Mucosa of rectum (tissue), 2 donors: Measurements from ENCODE around the gene CBX4.
"Not testable (repeated sequence)": the region's sequence is repeated elsewhere in the genome, so short reads cannot be mapped to it uniquely, and the experiment has no call there.

Experiments
- H3K27ac ChIP-seq, 2 donors: one replicate each; pipeline ENCODE4 v1.7.0; 2013; ENCODE audit warnings: inconsistent platforms in 2 of 2, low read depth in 2 of 2, low read length in 2 of 2
- H3K27me3 ChIP-seq, 2 donors: one replicate each; pipeline ENCODE4 v1.7.0; 2013; ENCODE audit warnings: low read length in 2 of 2; ENCODE audit not compliant: control insufficient read depth in 2 of 2, insufficient read depth in 2 of 2
- H3K36me3 ChIP-seq, 2 donors: one replicate each; pipeline ENCODE4 v1.7.0; 2013; ENCODE audit warnings: low read length in 2 of 2; ENCODE audit not compliant: control insufficient read depth in 2 of 2, insufficient read depth in 2 of 2
- H3K4me1 ChIP-seq, 2 donors: one replicate each; pipeline ENCODE4 v1.7.0; 2013; ENCODE audit warnings: low read length in 2 of 2, mild to moderate bottlenecking in 1 of 2; ENCODE audit not compliant: control insufficient read depth in 2 of 2, insufficient read depth in 2 of 2
- H3K4me3 ChIP-seq, 2 donors: one replicate each; pipeline ENCODE4 v1.7.0; 2013; ENCODE audit warnings: low read length in 2 of 2
- H3K9ac ChIP-seq, 2 donors: one replicate each; pipeline ENCODE4 v1.7.0; 2013; ENCODE audit warnings: low read length in 2 of 2, low read depth in 1 of 2, mild to moderate bottlenecking in 1 of 2
- H3K9me3 ChIP-seq, 2 donors: one replicate each; pipeline ENCODE4 v1.7.0; 2013; ENCODE audit warnings: low read length in 2 of 2; ENCODE audit not compliant: control insufficient read depth in 2 of 2
- donor health status: healthy.
- donor health status: Normal muscosa, but diverticular disease.

The CBX4 gene

DNA sequence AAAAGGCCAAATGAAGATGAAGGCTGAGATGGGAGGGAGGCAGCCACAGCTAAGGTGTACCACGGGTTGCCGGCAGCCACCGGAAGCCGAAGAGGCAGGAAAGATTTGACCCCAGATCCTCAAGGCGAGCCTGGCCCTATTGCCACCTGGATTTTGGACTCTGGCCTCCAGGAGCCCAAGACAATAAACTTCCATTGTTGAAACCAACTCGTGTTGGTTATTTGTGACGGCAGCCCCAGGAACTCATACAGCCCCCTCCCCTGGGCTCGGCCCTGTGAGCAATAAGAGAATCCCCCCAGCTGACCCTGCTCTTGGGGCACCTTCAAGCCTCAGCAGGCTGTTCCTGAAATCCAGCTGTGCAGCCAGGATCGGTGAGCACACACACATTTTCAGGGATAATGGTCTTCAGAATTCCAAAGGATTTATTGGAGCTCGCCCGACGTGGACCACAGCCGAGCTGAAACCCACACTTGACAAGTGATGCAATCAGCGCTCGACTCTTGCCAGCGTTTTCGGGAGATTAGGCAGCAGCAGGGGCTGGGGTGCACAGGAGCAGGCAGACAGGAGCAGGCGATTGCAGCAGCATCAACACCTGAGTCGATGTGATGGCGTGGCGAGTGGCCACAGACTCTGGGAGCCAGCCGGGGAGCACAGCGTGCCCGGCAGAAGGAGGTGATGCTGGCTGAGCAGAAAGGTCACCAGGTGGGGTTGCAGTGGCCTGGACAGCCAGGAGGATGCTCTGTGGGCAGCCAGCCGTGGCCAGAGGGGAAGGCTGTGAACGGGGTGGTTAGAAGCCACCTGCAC lies 22.4 kb upstream of the CBX4 start:
- H3K27me3 ChIP-seq = peaks cover 0 to 7% of the 10 kb centered on the region in 2 donors

GRCh38 chr17:79859676-79860615 lies 20.7 kb upstream of the CBX4 start:
- Histone ChIP-seq H3K27ac (no peak overlapping the region), H3K36me3 (no peaks in the 10 kb centered on the region), H3K9ac (no peak overlapping the region), H3K9me3 (no peaks in the 10 kb centered on the region), H3K4me1 (no peaks in the 10 kb centered on the region), H3K4me3 (no peak overlapping the region), H3K27me3 (peaks cover 0 to 4% of the 10 kb centered on the region in 2 donors)

More for the DNA sequence above, 22.4 kb upstream of the CBX4 start:
- Histone ChIP-seq H3K4me1 (no peaks in the 10 kb centered on the region), H3K9ac (no peak overlapping the region), H3K4me3 (no peak overlapping the region), H3K9me3 (no peaks in the 10 kb centered on the region), H3K27ac (no peak overlapping the region), H3K36me3 (no peaks in the 10 kb centered on the region)

DNA sequence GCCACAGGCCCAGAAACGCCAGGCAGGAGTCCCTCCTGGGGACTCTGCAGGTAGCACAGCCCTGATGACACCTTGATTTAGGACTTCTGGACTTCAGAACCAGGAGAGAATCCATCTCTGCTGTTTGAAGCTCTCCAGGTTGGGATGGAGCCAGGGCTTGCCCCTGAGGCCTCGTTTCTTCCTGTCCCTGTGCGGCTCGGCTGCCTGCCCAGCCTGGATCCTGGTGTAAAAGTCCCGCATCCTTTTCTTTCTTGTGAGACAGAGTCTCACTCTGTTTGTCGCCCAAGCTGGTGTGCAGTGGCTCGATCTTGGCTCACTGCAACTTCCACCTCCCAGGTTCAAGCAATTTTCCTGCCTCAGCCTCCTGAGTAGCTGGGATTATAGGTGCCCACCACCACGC lies 17.9 kb upstream of the CBX4 start:
- H3K27ac ChIP-seq = no peak overlapping the region
- peaks cover 0 to 3% of the 10 kb centered on the region in 2 donors for H3K4me1 ChIP-seq
- peaks cover 0 to 4% of the 10 kb centered on the region in 2 donors for H3K27me3 ChIP-seq

DNA sequence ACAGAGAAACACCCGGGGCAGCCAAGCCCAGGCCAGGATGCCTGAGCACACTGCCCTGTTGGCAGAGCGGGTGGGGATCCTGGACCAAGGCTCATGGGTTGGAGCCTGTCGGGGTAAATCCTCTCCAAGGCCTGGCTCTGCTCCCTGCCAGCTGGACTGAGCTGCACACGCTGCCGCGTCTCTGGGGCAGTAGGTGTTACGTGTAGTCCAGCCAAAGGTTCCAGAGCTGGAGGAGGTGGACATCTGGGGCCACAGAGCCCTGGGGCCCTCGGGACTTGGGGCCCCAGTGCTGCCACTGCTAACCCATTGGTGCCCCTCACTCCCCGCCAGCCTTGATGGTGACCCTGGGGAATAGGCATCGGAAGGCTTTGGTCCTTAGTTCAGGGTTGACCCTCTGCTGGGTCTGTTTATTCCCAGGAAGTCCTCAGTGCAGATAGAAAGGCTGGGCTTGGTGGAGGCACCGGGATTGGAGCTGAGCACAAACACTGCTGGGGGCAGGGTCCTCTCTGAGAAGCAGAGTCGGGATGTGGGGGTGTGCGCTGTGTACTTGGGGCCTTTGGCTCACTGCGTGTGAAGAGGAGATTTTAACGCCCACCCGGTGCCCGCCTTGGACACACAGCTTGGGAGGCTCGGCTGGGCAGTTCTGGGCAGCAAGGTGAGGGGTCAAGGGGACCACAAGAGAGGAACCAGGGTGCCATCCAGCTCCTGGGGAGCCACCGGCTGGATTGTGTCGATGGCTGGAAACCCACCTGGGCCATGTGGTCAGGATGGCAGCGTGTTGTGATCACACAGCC lies 16.3 kb upstream of the CBX4 start:
- no peaks in the 10 kb centered on the region for H3K36me3 ChIP-seq
- no peak overlapping the region for H3K27ac ChIP-seq
- no peak overlapping the region for H3K4me3 ChIP-seq
- H3K9me3 ChIP-seq = no peaks in the 10 kb centered on the region
- H3K4me1 ChIP-seq = peaks cover 0 to 3% of the 10 kb centered on the region in 2 donors
- no peaks in the 10 kb centered on the region for H3K27me3 ChIP-seq
- H3K9ac ChIP-seq = no peak overlapping the region

More for the DNA sequence above, 17.9 kb upstream of the CBX4 start:
- Histone ChIP-seq H3K4me3 (no peak overlapping the region), H3K9ac (no peak overlapping the region), H3K9me3 (no peaks in the 10 kb centered on the region), H3K36me3 (no peaks in the 10 kb centered on the region)

DNA sequence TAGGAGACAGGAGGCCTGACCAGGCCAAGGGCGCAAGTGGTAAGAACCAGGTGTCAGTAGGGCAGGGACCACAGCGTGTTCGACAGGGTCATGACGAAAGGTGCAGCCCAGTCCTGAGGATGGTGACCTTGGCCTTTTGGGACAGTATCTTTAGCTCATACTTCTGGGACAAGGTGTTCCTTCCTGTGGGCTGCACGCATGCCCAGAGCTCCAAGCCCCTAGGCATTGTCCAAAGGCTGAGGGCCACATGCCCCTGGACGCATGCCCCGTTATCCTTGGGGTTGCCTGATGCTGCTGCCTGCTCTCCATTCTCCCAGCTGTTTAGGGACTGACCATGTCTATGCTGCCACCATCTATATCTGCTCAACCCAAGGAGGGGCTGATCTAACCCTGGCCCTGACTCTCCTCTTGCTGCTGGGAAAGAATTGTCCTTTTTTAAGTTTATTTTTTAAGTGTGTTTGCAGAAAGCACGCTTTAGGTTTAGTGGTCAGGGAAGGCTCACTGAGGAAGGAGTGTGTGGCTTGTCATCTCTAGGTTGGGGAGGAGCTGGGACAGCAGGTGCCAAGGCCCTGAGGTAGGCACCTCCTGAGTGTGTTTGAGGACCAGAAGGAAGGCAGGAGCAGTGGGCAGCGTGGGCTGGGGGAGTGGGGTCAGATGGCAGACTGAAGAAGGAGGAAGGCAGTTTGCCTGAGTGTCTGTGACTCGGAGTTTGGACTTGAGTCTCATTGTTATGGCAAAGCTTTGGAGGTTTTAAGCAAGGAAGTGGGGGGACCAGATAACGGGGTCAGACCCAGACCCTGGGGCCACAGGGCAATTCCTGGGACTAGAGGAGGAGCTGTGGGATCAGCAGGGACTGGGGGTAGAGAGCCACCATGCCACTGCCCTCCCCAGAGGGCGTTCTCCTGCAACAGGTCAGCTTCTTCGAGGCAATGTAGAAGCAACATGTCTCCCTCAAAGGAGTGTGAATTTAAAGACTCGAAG lies 15.1 kb upstream of the CBX4 start:
- H3K9me3 ChIP-seq = no peaks in the 10 kb centered on the region
- peaks cover 0 to 3% of the 10 kb centered on the region in 2 donors for H3K4me1 ChIP-seq
- H3K4me3 ChIP-seq = no peak overlapping the region
- no peaks in the 10 kb centered on the region for H3K36me3 ChIP-seq
- no peak overlapping the region for H3K9ac ChIP-seq
- no peak overlapping the region for H3K27ac ChIP-seq
- H3K27me3 ChIP-seq = no peaks in the 10 kb centered on the region

GRCh38 chr17:79853168-79853567 lies 13.9 kb upstream of the CBX4 start:
- H3K36me3 ChIP-seq, H3K27ac ChIP-seq, H3K9me3 ChIP-seq, H3K27me3 ChIP-seq, H3K4me1 ChIP-seq, H3K4me3 ChIP-seq, H3K9ac ChIP-seq: not testable (repeated sequence)

- H3K27ac ChIP-seq = no peak overlapping the region
- peak overlapping the region; percentile 17 to 67 for H3K4me3 ChIP-seq
These were observed 13.5 kb upstream of the CBX4 start for GRCh38 chr17:79852748-79853147.

DNA sequence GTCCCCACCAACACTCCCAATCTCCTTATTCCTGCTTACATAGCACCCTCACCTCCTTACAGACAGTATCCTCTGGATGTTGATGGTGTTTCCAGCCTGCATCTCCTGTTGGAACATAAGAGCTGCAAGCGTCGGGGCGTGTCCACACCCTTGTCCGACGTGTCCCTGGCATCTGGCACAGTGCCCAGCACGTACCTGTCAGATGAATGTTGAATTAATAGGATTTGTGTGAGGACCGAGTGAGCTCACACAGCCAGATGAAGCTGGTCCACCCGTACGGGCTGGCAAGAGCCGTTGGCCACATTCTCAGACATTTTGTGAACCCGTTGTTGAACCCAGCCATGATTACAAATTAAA lies 12.2 kb upstream of the CBX4 start:
- Histone ChIP-seq H3K36me3 (no peaks in the 10 kb centered on the region), H3K27me3 (no peaks in the 10 kb centered on the region), H3K9me3 (no peaks in the 10 kb centered on the region), H3K4me3 (no peak overlapping the region), H3K27ac (no peak overlapping the region), H3K9ac (no peak overlapping the region), H3K4me1 (peaks cover 0 to 3% of the 10 kb centered on the region in 2 donors)

More at GRCh38 chr17:79852748-79853147, 13.5 kb upstream of the CBX4 start:
- Histone ChIP-seq H3K36me3 (no peaks in the 10 kb centered on the region), H3K9ac (no peak overlapping the region), H3K9me3 (no peaks in the 10 kb centered on the region), H3K27me3 (no peaks in the 10 kb centered on the region), H3K4me1 (peaks cover 0 to 3% of the 10 kb centered on the region in 2 donors)
